ENCODE data around the gene ARCN1. TPM values are rescaled to one million over a fixed set of nuclear protein-coding genes. Genes with fewer than 3 reads are reported as not detected.
A peak's percentile ranks its signal among the peaks of the same experiment; 100 is the strongest.

Gene ARCN1
- total RNA-seq, 1 donor from 2014 or later: 128 TPM

GRCh38 chr11:118621784-118622375, 49.7 kb downstream of the ARCN1 start:
- DNase-seq: no peak

DNA sequence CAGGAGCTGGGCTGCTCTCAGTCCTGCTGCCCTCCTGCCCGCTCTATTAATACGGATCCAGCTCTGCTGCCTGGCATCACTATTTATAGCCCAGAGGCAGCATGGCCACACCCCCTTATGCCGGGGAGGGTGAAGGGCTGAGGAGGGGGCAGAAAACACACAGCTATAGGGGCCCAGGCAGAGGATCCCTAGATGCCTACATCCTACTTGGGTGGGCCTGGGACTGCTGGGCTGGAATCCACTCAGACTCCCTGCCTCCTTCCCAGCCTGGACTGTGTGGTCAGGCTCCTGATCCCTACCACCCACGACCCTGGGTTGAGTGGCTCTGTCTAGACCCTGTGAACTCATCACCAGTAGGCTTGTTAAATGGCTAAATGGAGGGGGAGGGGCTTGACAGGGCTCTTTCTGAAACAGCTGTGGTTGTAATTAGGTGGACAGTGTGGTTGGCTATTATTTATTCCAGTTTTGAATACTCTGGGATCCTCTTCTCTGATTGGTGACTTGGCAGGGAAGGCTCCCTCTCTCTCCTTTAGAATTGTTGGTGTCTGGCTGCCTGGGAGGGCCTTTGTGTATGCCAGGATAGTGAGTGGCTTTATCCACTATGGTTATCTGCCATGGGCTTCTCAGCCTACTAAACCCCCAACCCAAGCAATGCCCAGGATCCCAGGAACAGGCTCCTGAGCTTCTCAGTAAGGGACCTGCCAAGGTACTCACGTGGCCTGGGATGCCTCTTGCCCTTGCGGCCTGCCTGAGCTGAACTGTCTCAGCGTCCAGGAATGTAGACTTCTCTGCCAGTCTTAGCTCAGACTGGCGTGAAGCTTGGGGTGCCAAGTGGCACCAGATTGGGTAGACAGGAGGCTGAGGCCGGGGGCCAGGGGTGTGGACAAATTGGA, 50.4 kb downstream of the ARCN1 start:
- peak; percentile 81 for DNase-seq

GRCh38 chr11:118623269-118623655, 51.1 kb downstream of the ARCN1 start:
- peak; percentile 50 for DNase-seq

DNA sequence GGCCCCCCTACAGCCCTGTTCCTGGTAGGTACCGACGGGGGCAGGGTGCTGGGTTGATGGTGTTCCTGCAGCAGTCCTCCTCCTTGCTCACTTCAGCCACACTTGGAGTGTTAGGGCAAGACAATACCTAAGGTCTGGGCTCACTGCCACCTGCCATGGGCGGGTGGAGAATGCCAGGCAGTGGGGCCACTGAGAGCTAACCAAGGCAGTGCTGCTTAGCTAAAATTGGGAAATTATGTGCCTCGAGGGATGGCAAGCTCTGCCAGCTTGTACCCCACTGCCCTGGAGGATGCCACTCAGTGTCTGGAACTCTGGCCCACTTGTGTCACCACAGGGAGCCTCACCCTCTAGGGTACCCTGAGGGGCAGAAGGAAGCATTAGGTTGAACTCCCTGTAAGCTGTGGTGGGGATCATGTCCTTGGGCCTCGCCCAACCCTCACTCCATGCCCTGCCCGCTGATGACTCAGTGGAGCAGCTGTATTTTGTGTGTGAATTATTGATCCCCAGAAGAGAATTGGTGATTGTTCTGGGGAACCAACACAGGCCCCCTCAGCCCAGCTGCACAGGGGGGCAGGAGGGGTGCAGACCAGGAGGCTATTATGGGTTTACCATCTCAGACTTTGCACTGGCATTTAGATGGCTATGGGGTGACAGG, 53.0 kb downstream of the ARCN1 start:
- no peak for DNase-seq

DNA sequence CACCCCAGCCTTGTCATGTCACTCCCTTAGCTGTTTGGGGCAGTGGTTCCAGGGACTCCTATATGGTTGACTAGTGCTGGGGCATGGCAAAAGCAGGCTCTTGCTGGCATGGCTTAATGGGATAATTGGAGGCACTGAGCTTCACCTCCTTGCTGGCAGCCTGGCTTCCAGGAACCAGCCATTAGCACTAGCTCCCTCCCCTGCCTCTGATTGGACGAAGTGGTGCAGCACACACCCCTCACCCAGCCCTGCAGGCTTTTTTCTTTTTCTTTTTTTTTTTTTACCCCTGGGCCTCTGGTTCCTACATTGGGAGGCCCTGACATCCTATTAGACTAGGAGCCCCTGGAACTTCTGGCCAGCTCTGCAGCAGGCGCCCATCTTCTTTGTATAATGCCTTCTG, 53.8 kb downstream of the ARCN1 start:
- no peak for DNase-seq

- no peak for DNase-seq
Observed at GRCh38 chr11:118627566-118627965, 55.4 kb downstream of the ARCN1 start.

- DNase-seq: no peak
Observed at GRCh38 chr11:118628031-118628430, 55.8 kb downstream of the ARCN1 start.

DNA sequence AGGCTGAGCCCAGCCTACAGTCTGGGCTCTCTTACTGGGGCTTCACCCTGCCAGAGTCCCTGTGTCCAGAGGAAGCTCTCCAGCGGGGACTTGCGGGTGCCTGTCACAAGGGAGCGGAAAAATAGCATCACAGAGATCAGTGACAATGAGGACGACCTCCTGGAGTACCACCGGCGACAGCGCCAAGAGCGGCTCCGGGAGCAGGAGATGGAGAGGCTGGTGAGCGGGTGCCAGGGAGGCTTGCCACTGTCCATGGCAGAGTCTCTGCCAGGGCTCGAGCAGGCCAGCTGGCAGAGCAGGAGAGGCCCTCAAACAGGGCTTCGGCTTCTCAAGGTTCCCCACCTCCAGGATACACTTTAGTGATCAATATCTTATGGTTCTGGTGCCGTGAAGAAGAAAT, 56.2 kb downstream of the ARCN1 start:
- no peak for DNase-seq

- peak; percentile 86 for DNase-seq
Observed at GRCh38 chr11:118628861-118629549, 56.8 kb downstream of the ARCN1 start.

GRCh38 chr11:118629761-118630661, 57.8 kb downstream of the ARCN1 start:
- DNase-seq: no peak

GRCh38 chr11:118631142-118631909, 59.1 kb downstream of the ARCN1 start:
- no peak for DNase-seq

DNA sequence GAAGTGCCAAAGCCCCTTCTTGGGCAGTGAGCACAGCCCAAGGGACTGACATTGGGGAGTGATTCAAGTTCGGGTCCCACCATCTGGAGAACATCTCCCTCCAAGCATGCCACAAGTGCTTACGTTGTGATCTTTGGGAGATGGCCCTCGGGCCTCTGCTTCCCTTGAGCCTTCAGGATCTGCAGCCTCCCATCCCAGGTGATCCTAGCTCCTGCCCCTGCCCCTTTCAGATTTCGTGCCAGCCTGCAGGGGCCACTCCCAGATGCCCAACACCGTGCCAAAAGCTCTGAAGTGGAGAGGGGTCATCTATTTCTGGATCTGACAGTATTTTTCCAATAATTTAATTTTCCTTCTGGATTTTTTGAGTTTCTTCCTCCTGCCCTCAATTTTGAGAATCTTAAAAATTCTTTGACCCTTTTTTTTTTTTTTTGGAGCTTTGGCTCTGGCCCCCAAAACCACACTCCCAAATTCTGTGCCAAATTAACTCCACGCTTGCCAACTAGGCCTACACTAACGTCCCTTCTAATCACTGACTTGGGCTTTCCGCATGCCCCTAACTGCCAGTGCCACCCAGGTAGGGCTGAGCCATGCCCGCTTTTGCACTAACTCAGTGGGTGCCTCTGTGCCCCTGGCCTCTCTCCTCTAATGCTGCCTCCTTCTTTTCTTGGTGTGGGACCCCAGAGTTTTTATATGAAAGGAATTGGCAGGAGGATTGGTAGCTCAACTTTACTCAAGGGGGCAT, 60.5 kb downstream of the ARCN1 start:
- no peak for DNase-seq

DNA sequence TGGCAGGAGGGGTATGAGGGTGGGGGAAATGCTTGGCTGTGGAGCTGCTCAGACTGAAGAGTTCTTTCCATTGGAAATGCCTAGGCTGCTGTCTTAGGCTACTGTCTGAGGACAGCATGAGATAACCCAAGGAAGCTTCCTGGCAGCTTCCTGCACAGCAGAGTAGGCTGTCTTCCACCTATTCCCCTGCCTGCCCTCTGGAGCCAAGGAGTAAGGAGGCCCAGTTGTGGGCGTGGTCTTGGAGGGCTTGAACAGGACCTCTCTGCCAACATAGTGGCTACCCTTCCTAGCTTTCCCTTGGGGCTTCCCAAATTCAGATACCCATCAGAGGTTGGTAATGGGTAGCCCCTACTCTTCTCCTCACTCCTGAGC, 61.1 kb downstream of the ARCN1 start:
- DNase-seq: no peak

- DNase-seq: no peak
Observed at GRCh38 chr11:118633979-118634378, 61.8 kb downstream of the ARCN1 start.

GRCh38 chr11:118634431-118635236, 62.4 kb downstream of the ARCN1 start:
- DNase-seq: peak; percentile 90

DNA sequence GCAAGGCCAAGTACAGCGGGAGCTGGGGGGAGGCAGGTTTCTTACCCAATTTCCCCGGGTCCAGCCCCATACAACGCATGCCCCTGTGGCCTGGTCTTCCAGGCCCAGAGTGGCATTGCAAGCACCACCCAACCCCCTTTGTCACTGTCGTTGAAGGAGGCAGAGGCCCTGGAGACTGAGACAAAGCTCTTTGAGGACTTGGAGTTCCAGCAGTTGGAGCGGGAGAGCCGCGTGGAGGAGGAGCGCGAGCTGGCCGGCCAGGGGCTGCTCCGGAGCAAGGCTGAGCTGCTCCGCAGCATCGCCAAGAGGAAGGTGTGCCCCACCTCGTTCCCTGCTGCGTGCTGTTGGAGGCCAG, 63.0 kb downstream of the ARCN1 start:
- peak; percentile 51 for DNase-seq

- DNase-seq: no peak
Observed at GRCh38 chr11:118635642-118636041, 63.4 kb downstream of the ARCN1 start.

DNA sequence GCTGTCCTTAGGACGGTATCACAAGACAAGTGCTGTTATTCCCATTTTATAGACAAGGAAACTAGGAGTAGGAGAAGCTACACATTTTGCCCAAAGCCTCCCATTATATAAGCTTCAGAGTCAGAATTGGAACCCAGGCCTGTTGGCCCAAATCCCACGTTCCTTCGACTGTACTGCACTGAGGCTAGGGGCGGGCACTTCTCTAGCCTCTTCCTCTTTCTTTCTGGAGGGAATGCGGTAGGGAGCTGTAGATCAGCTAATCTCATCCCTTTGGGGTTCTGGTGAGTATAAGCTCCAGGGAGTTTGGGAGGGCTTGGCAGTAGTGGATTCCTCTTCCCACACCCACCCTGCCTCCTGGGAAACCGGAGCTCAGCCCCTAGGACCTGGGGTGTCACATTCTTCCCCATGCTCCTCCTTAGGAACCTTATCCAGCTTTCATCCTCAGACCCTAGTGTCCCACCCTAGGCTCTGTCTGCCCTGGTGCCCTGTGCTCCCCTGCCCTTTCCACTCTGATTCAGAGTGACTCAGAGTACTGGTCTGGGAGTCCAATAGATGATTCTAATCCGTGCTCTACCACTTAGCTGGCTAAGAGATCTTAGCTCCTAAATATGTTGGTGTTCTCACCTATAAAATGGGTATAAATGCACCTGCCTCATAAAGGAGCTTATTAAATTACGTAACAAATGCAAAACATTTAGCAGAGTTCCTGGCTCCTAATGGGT, 64.5 kb downstream of the ARCN1 start:
- no peak for DNase-seq

DNA sequence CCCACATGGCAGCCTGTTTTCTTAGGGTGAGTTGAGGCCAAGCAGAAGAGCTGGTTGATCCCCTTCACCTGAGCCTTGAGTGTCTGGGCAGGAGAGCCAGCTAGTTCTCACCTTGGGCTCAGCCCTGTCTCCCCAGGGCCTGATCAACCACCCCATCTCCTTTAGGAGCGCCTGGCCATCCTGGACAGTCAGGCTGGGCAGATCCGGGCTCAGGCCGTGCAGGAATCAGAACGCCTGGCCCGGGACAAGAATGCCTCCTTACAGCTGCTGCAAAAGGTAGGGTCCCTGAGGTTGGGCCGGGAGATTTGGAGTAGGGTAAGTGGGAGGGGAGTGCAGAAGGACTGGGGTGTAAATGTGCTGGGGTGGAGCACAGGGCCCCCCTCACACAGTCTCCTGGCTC, 66.5 kb downstream of the ARCN1 start:
- no peak for DNase-seq
